ENCODE data around the gene TBCD. TPM values are rescaled to one million over a fixed set of nuclear protein-coding genes. Genes with fewer than 3 reads are reported as not detected.

Gene TBCD
- total RNA-seq, 1 experiment from 2014 or later: 94.6 TPM

DNA sequence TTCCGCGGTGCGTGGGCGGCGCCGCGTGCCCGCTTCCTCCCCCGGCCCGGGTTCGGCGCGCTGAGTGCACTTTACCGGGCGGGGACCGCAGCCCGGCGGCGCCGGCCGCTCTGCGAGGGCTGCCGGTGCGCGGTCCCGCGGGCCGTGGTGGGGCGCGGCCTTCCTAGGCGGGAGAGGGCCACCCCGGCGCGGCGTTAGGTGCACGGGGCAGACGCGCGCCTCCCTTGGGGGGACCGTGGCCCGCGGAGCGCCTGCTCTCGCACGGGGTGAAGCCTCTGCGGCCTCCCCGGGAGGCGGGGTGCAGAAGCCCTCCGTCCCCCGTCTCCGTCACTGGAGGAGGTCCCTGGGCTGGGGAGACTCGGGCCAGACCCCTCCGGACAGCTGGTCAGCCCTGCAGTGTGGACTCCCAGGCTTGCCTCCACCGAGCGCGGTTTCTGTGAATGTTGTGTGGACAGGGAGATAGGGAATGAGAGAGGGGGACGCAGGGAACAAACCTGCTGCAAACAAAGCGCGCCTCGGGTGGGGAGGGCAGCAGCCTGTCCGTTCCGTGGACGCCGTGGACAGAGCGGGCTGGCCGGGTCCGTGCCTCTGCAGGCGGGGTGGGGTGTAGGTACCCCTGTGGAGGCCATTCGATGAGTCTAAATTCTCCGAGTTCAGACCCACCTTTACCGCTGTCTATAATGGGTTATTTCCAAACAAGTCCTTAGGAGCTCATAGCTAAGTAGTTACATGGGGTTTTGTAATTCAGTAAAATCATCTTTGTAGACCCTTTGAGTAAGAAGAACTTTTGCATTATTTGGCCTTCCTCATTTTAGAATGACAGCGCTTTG is 721 bp downstream of the TBCD start:
- Histone ChIP-seq H3K9me3 (0 out of 2 replicates have a peak, but pooled peaks cover 5% of the 10 kb centered on the region), H3K4me1 (peaks cover 14% of the 10 kb centered on the region), H3K4me3 (ENCODE audit: low read depth, low read length) (peak overlapping the region; percentile 93), H3K36me3 (ENCODE audit: control insufficient read depth, insufficient read depth, low read length) (no peaks in the 10 kb centered on the region; the same call in 1 of the 2 replicates), H3K27me3 (replicated peaks; ENCODE audit: control insufficient read depth, insufficient read depth, low read length) (no peaks in the 10 kb centered on the region)
- ChIA-PET POLR2A (interaction anchor here (0.6 kb wide), 1 partner anchor 24 kb away, joined by 3 read pairs; no protein-coding TSS in a partner anchor), CTCF (interaction anchor here (0.7 to 1.1 kb wide), 2 partner anchors 26 to 84 kb away, joined by 3 read pairs; no protein-coding TSS in a partner anchor)
- Mint-ChIP-seq H3K4me3 (ENCODE audit: unreplicated experiment) (peak overlapping the region; percentile 98), H3K4me1 (ENCODE audit: low read depth, unreplicated experiment) (peaks cover 18% of the 10 kb centered on the region), H3K9me3 (ENCODE audit: unreplicated experiment) (no peaks in the 10 kb centered on the region), H3K27me3 (ENCODE audit: insufficient read depth, unreplicated experiment) (no peaks in the 10 kb centered on the region), H3K27ac (ENCODE audit: unreplicated experiment) (peak overlapping the region; percentile 67), H3K36me3 (ENCODE audit: insufficient read depth, unreplicated experiment) (peaks cover 40% of the 10 kb centered on the region)
- BruUV-seq (replicated peaks): no TSS peak
- DNase-seq: peak in 1 of 2 experiments; percentile 53
- no peak for TF ChIP-seq CTCF (IDR thresholded peaks at IDR 0.05; ENCODE audit: insufficient read depth in 1 of 2, low read depth in 1 of 2, low read length in 1 of 2, severe bottlenecking in 1 of 2, unreplicated experiment in 1 of 2)
- intact Hi-C loops (cut with micrococcal nuclease; ENCODE audit: unreplicated experiment): loop anchor here (2.0 kb wide), 1 partner anchor 18 kb away; the partner anchor contains the start of gene FN3K

DNA sequence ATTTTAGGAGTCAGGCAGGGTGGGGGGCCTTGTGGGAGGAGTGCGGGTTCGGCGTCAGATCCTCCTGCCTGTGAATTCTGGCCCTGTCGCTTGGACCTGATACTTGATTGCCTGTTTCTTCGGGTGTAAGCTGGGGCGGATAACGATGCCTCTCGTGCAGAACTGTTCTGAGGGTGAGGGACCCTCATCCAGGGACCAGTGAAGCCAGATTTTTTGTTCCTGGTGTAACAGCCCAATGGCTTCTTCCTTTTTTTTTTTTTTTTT is 1.3 kb downstream of the TBCD start:
- H3K4me1 Mint-ChIP-seq (ENCODE audit: low read depth, unreplicated experiment): peaks cover 18% of the 10 kb centered on the region
- 0 out of 2 replicates have a peak, but pooled peaks cover 5% of the 10 kb centered on the region for H3K9me3 ChIP-seq
- ChIA-PET POLR2A (no interaction called here), CTCF (interaction anchor here (0.7 to 1.1 kb wide), 2 partner anchors 26 to 84 kb away, joined by 3 read pairs; no protein-coding TSS in a partner anchor)
- H3K4me1 ChIP-seq: peaks cover 14% of the 10 kb centered on the region
- peak overlapping the region; percentile 93 for H3K4me3 ChIP-seq (ENCODE audit: low read depth, low read length)
- H3K36me3 Mint-ChIP-seq (ENCODE audit: insufficient read depth, unreplicated experiment): peaks cover 44% of the 10 kb centered on the region
- TSS peak; percentile 23 for BruUV-seq (replicated peaks)
- H3K27me3 Mint-ChIP-seq (ENCODE audit: insufficient read depth, unreplicated experiment): no peaks in the 10 kb centered on the region
- H3K36me3 ChIP-seq (ENCODE audit: control insufficient read depth, insufficient read depth, low read length): no peaks in the 10 kb centered on the region; the same call in 1 of the 2 replicates
- no peaks in the 10 kb centered on the region for H3K9me3 Mint-ChIP-seq (ENCODE audit: unreplicated experiment)
- peak overlapping the region; percentile 98 for H3K4me3 Mint-ChIP-seq (ENCODE audit: unreplicated experiment)
- no peaks in the 10 kb centered on the region for H3K27me3 ChIP-seq (replicated peaks; ENCODE audit: control insufficient read depth, insufficient read depth, low read length)
- TF ChIP-seq CTCF (IDR thresholded peaks at IDR 0.05; ENCODE audit: insufficient read depth in 1 of 2, low read depth in 1 of 2, low read length in 1 of 2, severe bottlenecking in 1 of 2, unreplicated experiment in 1 of 2): no peak
- peak overlapping the region; percentile 67 for H3K27ac Mint-ChIP-seq (ENCODE audit: unreplicated experiment)
- no peak for DNase-seq
- intact Hi-C loops (cut with micrococcal nuclease; ENCODE audit: unreplicated experiment): loop anchor here (2.0 kb wide), 1 partner anchor 18 kb away; the partner anchor contains the start of gene FN3K

DNA sequence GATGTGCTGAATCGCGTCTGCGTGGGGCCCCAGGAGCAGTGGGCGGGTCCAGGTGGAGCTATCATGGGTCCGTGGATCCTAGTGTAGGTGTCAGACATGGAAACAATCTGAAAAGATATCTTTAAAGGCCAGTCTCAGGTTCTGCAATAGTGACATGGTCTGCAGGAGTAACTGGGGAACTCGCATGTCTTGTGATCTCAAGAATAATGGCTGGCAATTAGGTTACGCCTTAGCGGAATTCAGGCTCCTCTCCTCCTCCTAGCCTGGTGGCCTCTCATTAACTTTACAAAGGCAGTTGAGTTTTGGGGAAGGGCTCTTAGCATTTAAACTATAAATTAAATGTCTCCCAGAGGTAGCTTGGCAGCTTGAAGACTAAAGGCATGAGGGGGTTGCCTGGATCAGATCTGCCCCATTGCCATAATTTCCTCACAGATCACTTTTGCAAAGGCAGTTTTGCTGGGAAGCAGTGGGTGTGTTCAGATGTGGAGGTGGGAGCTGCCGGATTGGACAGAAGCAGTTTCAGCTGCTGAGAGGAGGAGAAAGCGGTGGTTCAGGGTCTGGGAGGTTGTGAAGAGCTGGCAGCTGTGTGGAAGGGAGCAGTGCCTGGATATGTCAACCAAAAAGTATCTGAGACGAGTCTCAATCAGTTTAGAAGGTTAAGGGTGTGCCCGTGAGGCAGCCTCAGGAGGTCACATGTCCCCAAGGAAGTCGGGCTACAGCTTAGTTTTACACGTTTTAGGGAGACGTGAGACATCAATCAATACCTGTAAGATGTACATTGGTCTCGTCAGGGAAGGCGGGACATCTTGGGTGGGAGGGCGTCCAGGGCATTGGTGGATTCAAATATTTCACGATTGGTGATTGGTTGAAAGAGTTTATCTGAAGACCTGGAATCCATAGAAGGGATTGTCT is 2.7 kb downstream of the TBCD start:
- Histone ChIP-seq H3K4me3 (ENCODE audit: low read depth, low read length) (no peak overlapping the region), H3K27me3 (replicated peaks; ENCODE audit: control insufficient read depth, insufficient read depth, low read length) (no peaks in the 10 kb centered on the region), H3K36me3 (ENCODE audit: control insufficient read depth, insufficient read depth, low read length) (no peaks in the 10 kb centered on the region; the same call in 1 of the 2 replicates), H3K4me1 (peaks cover 14% of the 10 kb centered on the region), H3K9me3 (0 out of 2 replicates have a peak, but pooled peaks cover 5% of the 10 kb centered on the region)
- H3K27ac Mint-ChIP-seq (ENCODE audit: unreplicated experiment): no peak overlapping the region
- CTCF ChIA-PET: interaction anchor here (1.1 kb wide), 1 partner anchor 11 kb away, joined by 4 read pairs; no protein-coding TSS in a partner anchor
- BruUV-seq (replicated peaks): no TSS peak
- H3K9me3 Mint-ChIP-seq (ENCODE audit: unreplicated experiment): no peaks in the 10 kb centered on the region
- H3K4me1 Mint-ChIP-seq (ENCODE audit: low read depth, unreplicated experiment): peaks cover 18% of the 10 kb centered on the region
- POLR2A ChIA-PET: interaction anchor here (1.0 kb wide), 1 partner anchor 38 kb away, joined by 3 read pairs; the partner anchor contains the start of gene FN3KRP
- peaks cover 52% of the 10 kb centered on the region for H3K36me3 Mint-ChIP-seq (ENCODE audit: insufficient read depth, unreplicated experiment)
- TF ChIP-seq CTCF (IDR thresholded peaks at IDR 0.05; ENCODE audit: insufficient read depth in 1 of 2, low read depth in 1 of 2, low read length in 1 of 2, severe bottlenecking in 1 of 2, unreplicated experiment in 1 of 2): no peak
- H3K27me3 Mint-ChIP-seq (ENCODE audit: insufficient read depth, unreplicated experiment): no peaks in the 10 kb centered on the region
- H3K4me3 Mint-ChIP-seq (ENCODE audit: unreplicated experiment): no peak overlapping the region
- intact Hi-C loops (cut with micrococcal nuclease; ENCODE audit: unreplicated experiment): no loop called here
- DNase-seq: no peak

Data from Caco-2 (cell line).